OCI-LY1 (cell line): ENCODE measurements around the gene PTPA.

Source experiments
- CTCF ChIP-seq: fragments of 200-600 bp; sonication (generic), shearing (Covaris generic); IDR thresholded peaks from 2 replicates; pipeline ENCODE4 v1.5.1; 2017; ENCODE audit warnings: mild to moderate bottlenecking, antibody characterized with exemption, low read length, moderate library complexity, mixed read lengths
- EZH2 ChIP-seq: fragments of 200-600 bp; sonication (generic), shearing (Covaris generic); IDR thresholded peaks from 2 replicates; pipeline ENCODE4 v1.8.0; 2017; ENCODE audit warnings: borderline replicate concordance, mixed run types, mild to moderate bottlenecking, antibody characterized with exemption, low read length, moderate library complexity, mixed read lengths

GRCh38 chr9:129185991-129186390, 74.8 kb downstream of the PTPA start:
- TF ChIP-seq CTCF (no peak), EZH2 (no peak)
